Stimulated activated CD4-positive, alpha-beta T cell treated with anti-CD3 and anti-CD28 coated beads, Interleukin-1b, Interleukin-23, amount 100 ng/mL, for 4 hours (primary cell): ENCODE data around the gene DCTN4.
"Not testable (repeated sequence)": the region's sequence is repeated elsewhere in the genome, so short reads cannot be mapped to it uniquely, and the experiment has no call there.

Experiments
- DNase-seq, 2 donors: peaks; one replicate each; pipeline ENCODE4 v3.0.0-alpha.2; 2020; ENCODE audit warnings: low read depth in 2 of 2

DCTN4 gene

GRCh38 chr5:150778517-150779396 lies 19.9 kb upstream of the DCTN4 start, which contains the start of gene SMIM3:
Gene SMIM3, plus strand, starts transcription at chr5:150778757. Its CDS starts 16,684 bp downstream, at chr5:150795441.
- peak; percentile 53 to 65 for DNase-seq

DNA sequence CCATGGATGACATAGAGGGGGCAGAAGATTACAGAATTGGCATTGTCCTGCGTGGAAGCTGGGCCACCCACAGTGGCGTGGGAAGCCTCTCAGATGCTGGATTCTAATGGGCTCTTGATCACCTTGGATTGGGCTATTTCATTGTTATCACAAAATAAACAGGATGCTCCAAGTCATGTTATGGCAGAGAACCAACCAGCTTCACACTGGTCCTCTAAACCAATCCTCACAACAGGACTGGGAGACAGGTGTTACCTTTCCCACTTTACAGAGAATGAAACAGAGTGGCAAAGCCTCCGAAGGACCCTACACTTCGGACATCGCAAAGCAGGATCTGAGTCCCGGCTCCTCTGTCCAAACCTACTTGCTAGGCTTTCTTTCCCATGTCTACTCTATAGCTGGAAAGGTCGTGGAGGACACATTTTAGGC lies 19.3 kb upstream of the DCTN4 start:
- no peak for DNase-seq

GRCh38 chr5:150777685-150778084 lies 18.9 kb upstream of the DCTN4 start:
- no peak for DNase-seq

GRCh38 chr5:150774145-150774544 lies 15.3 kb upstream of the DCTN4 start:
- no peak for DNase-seq

DNA sequence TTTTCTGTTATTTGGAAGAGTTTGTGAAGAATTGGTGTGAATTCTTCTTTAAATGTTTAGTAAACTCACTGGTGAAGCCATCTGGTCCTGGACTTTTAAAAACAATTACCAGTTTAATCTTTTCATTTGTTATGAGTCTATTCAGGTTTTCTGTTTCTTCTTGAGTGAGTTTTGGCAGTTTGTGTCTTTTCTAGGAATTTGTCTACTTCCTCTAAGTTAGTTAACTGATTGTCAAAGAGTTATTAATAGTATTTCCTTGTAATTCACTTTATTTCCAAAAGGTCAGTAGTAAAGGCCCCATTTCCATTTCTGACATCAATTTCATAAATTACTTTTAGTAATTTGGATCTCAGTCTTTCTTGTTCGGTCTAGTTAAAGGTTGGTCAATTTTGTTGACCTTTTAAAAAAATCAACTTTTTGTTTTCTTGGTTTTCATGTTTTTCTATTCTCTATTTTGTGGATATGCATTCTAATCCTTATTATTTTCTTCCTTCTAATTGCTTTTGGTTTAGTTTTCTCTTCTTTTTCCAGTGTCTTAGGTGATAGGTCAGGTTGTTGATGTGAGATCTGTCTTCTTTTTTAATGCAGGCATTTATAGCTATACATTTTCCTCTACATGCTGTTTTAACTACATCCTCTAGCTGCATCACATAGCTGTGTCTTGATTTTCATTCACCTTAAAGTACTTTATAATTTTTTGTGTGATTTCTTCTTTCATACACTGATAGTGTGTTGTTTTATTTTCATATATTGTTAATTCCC lies 12.4 kb upstream of the DCTN4 start:
- no peak for DNase-seq

DNA sequence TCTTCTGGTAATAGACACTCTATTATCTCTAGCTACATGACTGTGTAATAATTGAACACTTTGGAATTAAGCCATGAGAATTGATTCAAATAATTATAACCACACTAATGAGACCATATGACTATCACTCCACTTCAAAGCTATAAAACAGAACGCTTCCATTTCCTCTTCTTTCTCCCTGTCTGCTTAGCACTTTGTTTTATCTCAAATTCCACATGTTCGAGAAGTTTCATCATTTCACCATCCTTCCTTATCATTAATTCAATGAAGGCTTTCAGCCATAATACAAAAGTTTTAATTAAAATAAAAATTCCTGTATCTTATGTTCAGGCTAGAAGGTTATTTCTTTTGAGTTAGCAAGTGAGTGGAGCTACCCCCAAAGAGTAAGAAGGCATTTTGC lies 7.4 kb upstream of the DCTN4 start:
- no peak for DNase-seq

DNA sequence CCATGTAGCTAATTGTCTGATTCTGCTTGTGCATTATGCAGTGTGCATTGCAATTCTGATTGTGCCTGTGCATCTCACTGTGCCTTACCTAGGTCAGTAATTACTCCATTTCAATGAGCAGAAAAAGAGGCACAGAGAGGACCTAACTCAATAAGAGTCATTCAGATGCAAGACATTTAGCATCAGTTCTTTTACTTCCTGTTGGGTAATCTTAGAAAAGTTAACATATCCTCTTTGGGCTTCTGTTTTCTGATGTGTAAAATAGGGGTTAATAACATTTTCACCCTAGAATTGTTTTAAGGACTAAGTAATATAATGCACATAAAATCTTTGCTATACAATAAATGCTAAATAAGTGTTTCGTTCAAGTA lies 7.0 kb upstream of the DCTN4 start:
- no peak for DNase-seq

DNA sequence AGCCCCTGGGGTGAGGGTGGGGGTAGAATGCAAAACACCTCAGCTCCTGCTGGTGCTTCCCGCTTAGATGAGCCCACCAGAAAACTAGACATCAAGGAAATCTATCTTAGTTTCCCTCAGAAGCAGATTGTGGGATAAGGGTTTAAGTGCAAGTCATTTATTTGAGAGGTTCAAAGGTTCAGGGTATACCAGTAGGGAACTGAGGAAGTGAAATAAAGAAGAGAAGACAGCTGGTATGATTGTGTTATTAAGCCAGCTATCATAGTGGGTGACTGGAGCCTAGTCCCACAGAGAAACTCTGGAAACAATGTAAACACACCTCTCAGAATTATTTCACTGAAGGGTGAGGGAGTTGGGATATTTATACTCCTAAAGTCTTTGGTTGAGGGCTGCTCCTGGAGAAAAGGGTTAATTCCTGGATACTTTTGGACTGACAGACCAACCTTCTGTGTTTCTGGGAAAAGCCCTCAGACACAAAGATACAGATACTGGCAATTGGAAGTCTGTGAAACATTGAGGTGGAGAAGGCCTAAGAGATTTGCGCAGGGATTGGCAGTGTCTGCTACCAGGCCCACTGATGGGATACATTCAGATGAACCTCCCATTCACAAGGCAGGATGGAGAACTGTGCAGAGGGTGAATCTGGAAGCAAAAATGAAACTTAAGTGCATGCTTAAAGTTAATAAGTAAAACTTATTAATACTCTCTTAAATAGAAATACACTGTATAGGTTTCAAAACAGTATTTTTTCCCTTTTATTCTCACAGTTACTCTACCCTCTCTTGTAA lies 6.4 kb upstream of the DCTN4 start:
- DNase-seq = no peak

DNA sequence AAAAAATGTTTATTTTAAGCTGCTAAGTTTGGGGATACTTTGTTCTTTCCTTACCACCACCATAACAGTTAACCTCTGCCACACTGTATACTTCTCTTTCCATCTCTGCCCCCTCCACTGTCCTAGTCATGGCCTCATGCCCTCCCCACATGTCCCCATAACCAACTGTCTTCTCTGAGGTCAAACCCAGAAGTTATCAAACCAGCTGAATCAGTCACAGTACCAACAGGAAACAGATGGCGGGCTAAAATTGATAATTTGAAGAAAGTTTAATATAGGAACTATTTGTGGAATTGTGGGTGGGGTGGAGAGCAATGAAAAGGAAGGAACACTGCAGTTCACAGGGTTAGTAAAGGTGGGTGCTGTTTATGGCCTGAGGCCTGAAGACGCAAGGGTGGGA lies 5.7 kb upstream of the DCTN4 start:
- DNase-seq = no peak

DNA sequence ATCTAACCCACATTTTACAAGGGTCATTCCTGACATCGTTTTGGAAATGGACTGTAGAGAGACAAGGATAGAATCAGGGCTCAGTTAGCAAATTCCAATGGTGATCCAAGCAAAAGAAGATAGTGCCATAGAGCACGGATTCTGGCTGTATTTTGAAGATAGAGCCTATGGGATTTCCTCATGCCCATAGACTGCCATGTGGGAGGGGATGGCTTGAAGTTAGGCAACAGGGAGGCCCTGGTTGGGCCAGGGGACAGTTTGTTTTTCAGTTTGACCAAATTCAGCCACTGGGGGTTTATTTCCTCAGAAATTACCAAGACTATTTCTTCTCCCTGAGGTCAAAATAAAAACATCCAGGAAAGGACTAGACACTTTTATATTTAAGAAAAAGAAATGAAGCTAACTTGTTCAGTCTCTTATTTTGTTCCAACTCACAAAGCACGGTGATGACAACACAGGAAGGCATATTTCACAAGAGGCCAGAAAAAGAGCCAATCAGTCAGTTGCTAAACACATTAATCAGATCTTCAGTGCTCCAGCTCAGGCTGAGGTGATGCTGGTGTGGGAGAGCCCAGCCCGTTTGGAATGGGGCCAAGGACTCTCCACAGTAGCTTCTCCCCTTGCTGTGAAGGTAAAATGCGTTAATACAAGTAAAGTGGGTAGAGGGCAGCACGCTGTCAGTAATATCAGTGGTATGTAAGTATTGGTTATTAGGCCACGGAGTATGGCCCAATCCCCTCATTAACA lies 4.4 kb upstream of the DCTN4 start:
- DNase-seq = no peak

DNA sequence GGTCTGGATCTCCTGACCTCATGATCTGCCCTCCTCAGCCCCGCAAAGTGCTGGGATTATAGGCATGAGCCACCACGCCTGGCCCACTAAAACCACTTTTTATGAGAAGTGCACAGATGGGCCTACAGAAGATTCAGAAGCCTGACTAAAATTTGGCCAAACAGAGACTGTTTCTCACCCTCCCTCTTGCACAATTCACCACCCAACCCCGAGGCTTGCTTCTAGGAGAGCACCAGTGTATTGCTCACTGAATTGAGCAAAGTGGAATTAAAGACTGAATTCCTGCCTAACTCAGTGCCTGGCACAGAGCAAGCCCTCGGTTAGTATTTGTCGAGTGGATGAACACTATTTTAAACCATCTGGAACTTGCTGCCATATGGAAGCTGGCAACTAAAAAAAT lies 3.4 kb upstream of the DCTN4 start:
- no peak for DNase-seq

DNA sequence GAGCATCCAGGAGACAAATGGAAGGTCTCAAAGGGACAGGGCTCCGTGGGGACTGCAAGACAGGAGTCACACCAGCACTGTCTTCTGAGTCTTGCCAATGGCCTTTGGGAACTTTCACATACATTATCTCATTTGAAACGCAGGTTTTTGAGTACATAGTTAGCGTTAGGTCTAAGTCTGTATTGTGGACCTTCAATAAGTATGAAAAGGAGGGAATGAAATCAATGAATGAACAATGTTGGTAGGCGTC lies 442 bp upstream of the DCTN4 start:
- DNase-seq = no peak

GRCh38 chr5:150758203-150758530 lies 650 bp downstream of the DCTN4 start:
- DNase-seq = no peak

DNA sequence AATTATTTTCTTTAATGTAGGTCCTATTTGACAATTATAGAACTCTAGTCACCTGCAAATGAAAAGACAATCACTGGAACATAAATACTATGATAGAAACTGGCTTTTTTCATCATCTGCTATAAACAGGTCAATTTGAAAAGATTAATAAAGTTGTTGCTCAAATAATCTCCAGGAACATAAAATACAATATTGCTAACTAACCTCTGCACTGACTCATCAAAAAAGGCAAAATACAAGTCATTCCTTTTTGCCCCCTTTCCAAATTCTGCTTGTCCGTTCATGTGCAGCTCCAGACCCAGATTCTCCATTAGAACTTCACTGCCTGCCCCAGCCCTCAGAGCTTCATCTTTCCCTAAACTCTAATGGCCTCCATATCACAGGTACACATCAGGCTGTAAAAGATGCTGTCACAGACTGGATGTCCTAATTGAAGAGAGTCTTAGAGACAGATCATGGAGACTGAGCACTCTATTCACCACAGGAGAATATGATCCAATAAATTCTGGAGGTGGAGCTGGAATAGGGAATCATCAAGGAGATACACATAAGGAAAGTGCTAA lies 1.6 kb downstream of the DCTN4 start:
- no peak for DNase-seq

DNA sequence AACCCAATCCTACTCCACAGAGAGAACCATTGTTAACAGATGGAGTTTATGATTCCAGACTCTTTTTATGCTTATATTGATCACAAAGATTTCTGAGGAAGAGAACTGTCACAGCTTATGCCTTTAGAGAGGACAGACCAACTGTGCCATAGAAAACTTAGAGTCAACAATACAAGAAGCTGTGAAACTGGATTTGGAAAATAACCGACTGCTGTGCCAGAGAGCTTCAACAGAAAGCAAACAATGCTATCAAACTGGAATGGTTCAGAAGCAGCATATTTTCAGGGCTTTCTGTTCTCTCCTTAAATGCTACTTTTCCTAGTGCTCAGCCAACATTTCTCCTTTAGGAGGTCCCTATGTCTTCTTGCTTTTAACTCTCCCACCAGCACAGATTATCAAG lies 5.0 kb downstream of the DCTN4 start:
- DNase-seq = no peak

- no peak for DNase-seq
Measured at GRCh38 chr5:150753463-150753862, 5.4 kb downstream of the DCTN4 start.

DNA sequence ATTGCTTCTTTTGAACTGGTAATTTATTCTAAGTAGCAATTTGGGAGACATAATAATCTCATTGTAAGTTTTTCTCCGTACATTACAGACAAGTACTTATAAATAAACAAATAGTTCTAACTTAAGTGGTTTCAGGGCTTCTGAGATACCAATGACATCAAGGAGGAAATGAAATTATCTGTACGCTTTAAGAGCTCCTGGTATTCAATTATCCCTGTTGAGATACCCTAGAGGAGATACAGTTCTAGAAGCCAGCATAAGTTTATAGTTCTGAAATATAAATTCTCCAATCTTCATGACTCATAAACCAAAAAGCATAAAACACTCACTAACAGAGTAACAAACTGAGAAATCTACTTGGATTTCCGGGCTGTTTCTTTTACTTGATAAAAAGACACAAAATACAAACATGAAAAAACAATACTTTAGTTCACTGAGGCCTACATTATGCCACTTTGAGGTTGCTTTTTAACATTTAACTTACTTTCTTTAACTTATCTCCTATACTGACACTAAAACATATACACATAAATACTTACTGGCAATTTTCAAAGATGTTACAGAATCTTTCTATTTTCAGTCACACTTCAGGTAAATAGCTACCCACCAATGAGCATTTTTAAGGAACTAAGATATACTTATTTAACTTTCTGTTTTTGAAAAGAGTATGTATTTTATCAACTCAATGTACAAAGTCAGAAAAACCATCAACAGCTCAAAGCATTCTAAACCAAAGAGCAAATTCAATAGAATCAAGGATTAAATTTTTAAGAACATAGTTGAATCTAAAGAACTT lies 7.5 kb downstream of the DCTN4 start:
- DNase-seq = no peak

GRCh38 chr5:150750469-150750868 lies 8.3 kb downstream of the DCTN4 start:
- no peak for DNase-seq

- DNase-seq = not testable (repeated sequence)
Measured at GRCh38 chr5:150743142-150743488, 15.7 kb downstream of the DCTN4 start.

DNA sequence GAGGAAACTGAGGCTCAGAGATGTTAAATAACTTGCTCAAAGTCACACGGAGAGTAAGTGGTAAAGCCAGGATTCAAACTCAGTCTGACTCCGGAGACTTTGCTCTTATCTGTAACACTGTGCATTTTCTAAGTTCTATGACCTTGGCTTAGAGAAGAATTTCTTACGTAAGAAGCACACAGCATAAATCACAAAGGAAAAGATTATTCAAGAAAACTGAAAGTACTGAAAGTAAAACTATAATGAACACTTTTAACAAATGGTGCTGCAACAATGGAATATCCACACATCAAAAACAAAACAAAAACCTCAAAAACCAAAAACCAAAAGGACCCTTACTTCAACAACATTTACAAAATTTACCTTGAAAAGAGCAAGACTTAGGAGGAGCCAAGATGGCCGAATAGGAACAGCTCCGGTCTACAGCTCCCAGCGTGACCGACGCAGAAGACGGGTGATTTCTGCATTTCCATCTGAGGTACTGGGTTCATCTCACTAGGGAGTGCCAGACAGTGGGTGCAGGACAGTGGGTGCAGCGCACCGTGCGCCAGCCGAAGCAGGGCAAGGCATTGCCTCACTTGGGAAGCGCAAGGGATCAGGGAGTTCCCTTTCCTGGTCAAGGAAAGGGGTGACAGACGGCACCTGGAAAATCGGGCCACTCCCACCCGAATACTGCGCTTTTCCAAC lies 16.2 kb downstream of the DCTN4 start:
- DNase-seq = not testable (repeated sequence)
